Fibroblast of the aortic adventitia (primary cell): ENCODE measurements around the gene AXDND1. TPM values are rescaled to one million over a fixed set of nuclear protein-coding genes. Genes with fewer than 3 reads are reported as not detected.

Source experiments
- DNase-seq: peaks from one replicate; pipeline ENCODE4 v3.0.0-alpha.2; 2010; ENCODE audit warnings: low read depth
- H3K4me3 ChIP-seq: 2 replicates; pipeline ENCODE4 v1.5.1; 2011; ENCODE audit warnings: low read depth, mild to moderate bottlenecking, control low read depth, low read length, moderate library complexity
- total RNA-seq: library from RNA; depleted of rRNA; stranded (reverse); fragments of >200 nt; gene quantifications from 2 replicates; pipeline ENCODE4 v1.2.3, GENCODE V29; 2012; ENCODE audit warnings: low replicate concordance
- TF ChIP-seq, protein P1 (sequence below): IDR thresholded peaks from 2 replicates; pipeline ENCODE4 v1.5.1; 2011; ENCODE audit warnings: mild to moderate bottlenecking, low read length, control low read depth, inconsistent platforms; ENCODE audit not compliant: insufficient read depth

AXDND1 gene, protein sequence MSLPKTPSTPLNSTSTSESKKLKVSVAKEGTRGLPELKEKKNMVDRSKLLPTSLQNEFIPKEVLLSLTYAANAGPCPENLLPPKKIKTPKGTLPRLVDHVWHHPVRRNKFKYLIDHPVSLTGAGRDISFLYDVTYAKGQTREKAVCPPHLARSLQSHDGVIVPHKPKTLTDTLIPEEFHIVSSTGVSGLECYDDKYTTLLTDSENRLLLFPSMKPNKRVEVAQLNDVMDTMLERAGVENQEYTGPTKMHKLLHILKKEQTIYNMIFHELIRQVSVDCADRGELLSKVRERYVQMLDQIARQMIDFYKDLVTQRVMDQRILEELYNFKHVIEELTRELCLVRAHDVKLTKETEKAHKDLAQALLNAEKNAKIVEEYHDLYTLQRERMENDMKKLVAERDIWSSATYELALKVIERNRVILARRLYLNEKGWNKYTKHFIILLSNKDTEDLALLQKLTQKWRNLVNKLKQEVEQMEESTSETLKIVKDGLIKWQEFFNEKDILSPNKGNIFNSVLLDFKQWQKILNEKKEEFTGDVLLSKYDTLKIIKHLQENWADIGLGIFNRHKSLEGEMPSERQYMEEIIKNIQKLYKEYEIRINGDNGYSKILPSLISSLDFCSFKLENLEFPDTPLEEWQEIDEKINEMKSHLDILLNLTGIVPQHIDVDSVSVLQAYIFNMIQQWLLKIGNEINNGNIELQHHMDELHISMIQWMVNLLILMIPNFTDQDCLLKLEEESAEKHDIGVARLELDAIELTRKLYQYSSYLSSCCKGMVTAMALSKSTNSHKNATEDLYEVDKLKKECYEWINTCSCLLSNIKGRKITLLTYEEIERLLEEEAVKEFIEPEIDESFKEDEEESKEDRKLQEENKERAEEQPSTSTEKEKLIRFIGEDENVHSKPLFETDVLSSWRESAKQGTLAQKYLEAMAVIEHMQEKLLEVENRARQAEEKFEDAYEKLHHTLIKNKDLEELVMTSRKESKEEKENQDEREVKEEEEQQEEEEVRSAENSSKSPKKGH
- 0.25 and 0.36 TPM in 2 replicates for total RNA-seq

DNA sequence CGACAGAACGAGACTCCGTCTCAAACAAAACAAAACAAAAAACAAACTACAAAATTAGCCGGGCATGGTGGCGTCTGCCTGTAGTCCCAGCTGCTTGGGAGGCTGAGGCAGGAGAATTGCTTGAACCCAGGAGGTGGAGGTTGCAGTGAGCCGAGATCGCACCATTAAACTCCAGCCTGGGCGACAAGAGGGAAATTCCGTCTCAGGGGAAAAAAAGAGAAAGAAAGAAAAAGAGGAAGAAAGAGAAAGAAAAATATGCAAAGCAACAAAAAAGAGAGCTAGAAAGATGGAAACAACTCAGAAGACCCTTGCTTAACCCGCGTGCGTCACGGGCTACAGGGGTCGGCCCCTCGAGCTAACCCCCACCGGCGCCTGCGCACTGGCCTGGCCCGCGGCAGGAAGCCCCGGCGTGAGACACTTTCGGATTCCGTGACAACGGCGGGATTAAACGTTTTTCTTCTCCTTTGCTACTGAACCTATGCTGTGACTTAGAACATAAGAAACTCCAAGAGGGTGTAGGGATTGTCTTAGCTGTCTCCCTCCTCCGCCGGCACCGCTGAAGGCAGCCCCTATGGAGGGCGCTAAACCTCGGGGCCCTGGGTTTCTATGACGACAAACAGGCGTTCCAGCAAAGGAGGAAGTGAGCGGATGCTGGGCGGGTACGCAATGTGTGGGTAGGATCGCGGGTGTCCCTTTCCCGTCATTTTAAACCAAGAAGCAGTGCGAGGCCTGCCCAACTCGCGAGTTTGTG is at the start of gene AXDND1:
Gene AXDND1, plus strand, starts transcription at position 630 of the 751 bp plus-strand sequence. CDS start 539 bp downstream, outside the sequence.
- peak within 1 kb of the TSS; percentile 77 for H3K4me3 ChIP-seq
- DNase-seq: peak; percentile 91
- TF ChIP-seq, protein P1, sequence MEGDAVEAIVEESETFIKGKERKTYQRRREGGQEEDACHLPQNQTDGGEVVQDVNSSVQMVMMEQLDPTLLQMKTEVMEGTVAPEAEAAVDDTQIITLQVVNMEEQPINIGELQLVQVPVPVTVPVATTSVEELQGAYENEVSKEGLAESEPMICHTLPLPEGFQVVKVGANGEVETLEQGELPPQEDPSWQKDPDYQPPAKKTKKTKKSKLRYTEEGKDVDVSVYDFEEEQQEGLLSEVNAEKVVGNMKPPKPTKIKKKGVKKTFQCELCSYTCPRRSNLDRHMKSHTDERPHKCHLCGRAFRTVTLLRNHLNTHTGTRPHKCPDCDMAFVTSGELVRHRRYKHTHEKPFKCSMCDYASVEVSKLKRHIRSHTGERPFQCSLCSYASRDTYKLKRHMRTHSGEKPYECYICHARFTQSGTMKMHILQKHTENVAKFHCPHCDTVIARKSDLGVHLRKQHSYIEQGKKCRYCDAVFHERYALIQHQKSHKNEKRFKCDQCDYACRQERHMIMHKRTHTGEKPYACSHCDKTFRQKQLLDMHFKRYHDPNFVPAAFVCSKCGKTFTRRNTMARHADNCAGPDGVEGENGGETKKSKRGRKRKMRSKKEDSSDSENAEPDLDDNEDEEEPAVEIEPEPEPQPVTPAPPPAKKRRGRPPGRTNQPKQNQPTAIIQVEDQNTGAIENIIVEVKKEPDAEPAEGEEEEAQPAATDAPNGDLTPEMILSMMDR: no peak

DNA sequence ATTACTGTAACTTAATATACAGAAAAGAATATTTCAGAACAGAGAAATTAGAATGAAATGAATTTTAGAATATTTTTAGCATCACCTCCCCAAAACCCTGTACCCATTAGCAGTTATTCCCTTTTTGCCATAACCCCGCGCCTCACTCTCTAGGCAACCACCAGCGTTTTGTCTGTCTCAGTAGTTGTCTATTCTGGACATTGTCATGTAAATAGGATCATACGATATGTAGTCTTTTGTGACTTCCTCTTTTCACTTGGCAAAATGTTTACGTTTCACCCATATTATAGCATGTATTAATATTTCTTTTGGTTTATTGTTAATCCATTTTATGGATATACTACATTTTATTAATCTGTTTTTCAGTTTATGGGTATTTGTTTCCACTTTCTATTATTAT is 47.3 kb upstream of the AXDND1 start:
- no peak for DNase-seq
- no peak overlapping the region for H3K4me3 ChIP-seq
- TF ChIP-seq, protein P1: no peak

DNA sequence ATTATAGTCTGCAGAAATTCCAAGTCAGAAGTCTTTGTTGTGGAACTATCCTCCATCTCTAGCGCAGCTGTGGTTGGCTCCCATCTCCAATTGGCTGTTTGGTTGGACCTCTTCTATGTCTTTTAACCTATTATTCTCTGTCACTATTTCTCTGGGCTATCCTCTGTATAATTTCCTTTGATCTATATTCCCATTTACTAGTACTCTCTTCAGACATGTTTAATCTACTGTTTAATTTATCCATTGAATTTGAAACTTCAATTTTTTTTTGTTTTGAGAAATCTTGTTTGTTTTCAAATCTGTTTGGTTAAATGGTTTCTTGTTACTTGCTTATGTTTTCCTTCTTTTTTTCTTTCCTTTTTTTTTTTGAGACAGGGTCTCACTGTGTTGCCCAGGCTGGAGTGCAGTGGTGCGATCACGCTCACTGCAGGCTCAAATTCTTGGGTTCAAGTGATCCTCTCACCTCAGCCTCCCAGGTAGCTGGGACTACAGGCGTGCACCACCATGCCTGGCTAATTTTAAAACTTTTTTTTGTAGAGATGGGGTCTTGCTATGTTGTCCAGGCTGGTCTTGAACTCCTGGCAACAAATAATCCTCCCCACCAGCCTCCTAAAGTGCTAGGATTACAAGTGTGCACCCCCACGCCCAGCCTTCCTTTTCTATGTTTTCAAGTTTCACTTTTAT is 44.1 kb upstream of the AXDND1 start:
- H3K4me3 ChIP-seq: no peak overlapping the region
- TF ChIP-seq, protein P1: no peak
- DNase-seq: no peak

DNA sequence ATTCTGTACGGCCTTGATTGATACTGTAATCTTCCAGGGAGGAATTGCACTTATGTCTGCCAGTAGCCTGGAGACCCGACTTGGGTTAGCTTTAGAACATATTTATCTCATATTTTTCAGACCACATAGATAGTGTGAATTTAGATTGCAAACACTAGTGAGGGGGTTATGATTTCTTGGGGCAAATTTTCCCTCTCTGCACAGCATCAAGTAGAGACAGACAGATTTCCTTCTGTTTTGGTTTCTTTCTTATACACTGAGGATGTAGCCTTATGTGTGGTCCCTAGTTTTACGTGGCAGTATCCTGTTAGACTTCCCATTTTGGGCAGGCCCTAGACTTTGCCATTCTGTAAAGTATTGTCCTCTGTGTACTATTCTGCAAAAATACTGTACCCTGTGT is 43.2 kb upstream of the AXDND1 start:
- H3K4me3 ChIP-seq: peak overlapping the region; percentile 58
- DNase-seq: peak; percentile 53
- TF ChIP-seq, protein P1: no peak

DNA sequence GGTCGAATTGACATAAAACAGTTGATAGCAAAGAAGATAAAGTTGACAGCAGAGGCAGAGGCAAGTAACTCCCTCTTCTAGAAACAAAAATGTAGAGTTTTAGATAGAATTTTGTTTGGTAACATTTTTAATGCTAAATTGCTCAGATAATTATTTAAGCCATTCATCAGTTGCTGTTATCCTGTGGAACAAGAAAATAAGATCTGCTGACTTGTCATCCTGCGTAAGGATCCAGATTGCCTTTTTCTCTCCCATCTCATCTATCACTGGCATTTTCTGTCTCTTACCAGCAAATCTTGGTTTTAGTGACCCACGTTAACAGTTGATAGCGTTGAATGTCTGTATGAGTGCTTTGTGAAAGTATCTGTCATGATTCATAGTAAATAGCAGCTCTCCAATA is 42.3 kb upstream of the AXDND1 start:
- peak; percentile 27 for DNase-seq
- TF ChIP-seq, protein P1: no peak
- peak overlapping the region; percentile 35 for H3K4me3 ChIP-seq
